ENCODE results near the gene PNLIPRP2. TPM values are rescaled to one million over a fixed set of nuclear protein-coding genes. Genes with fewer than 3 reads are reported as not detected.

The PNLIPRP2 gene
- total and polyA plus RNA-seq, 8 donors = 1.3 to 11.9 (median 4.1) TPM; not detected in 3

DNA sequence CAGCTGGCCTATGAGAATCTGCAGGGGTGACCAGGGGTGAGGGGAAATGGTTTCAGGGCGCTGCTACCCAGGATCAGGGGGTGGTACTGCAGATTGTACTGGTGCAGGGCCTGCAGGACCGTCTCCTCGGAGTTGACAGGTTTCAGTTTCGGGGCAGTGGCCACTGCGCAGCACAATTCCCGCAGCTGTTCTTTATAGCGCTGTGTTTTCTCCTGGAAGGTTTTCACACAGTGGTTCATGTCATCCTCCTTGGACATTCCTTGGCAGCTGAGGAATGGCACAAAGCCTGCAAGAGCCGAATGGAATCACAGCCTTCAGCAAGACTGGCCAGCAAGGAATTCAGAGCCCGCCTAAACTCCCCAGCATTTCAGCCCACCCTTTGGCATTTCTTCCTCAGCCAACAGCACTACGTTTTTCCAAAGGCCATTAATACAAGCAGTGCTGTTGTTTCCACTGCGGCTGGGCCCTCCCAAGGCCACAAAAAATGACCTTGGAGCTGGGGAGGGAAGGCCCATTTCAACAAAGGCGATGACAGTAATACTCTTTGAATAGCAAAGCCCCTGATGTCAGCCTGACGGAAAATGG, 44.9 kb downstream of the PNLIPRP2 start:
- Histone ChIP-seq H3K4me1 (peaks cover 0 to 12% (median 7%) of the 10 kb centered on the region in 4 donors), H3K36me3 (no peaks in the 10 kb centered on the region), H3K9me3 (no peaks in the 10 kb centered on the region), H3K27me3 (peaks cover 0 to 19% (median 11%) of the 10 kb centered on the region in 3 donors), H3K27ac (peak overlapping the region in 1 of 5 donors; percentile 41), H3K4me3 (peak overlapping the region in 2 of 4 donors; percentile 15 to 24)
- 65 to 76% (median 72%) methylated on average over 13 of the region's 13 CpGs for WGBS, 5 donors
- TF ChIP-seq POLR2A (IDR thresholded peaks at IDR 0.05) (no peak), CTCF (IDR thresholded peaks at IDR 0.05) (no peak), EP300 (IDR thresholded peaks at IDR 0.05) (no peak), POLR2AphosphoS5 (IDR thresholded peaks at IDR 0.05) (no peak)
- intact Hi-C loops (cut with DNase I; ENCODE audit: low total_unique reads) = no loop called here
- DNase-seq = peak in 1 of 2 donors; percentile 80

- DNase-seq = no peak
- no peak for TF ChIP-seq POLR2A (IDR thresholded peaks at IDR 0.05)
- no peak for TF ChIP-seq EP300 (IDR thresholded peaks at IDR 0.05)
- no peak for TF ChIP-seq POLR2AphosphoS5 (IDR thresholded peaks at IDR 0.05)
- no peak for TF ChIP-seq CTCF (IDR thresholded peaks at IDR 0.05)
- Histone ChIP-seq H3K27ac (no peak overlapping the region), H3K9me3 (no peaks in the 10 kb centered on the region), H3K27me3 (peaks cover 0 to 22% (median 15%) of the 10 kb centered on the region in 3 donors), H3K4me1 (peaks cover 0 to 12% (median 7%) of the 10 kb centered on the region in 4 donors), H3K4me3 (no peak overlapping the region), H3K36me3 (no peaks in the 10 kb centered on the region)
- WGBS, 5 donors = 84 to 95% (median 86%) methylated on average over 3 of the region's 3 CpGs
- intact Hi-C loops (cut with DNase I; ENCODE audit: low total_unique reads) = no loop called here
Measured at GRCh38 chr10:116667484-116667883, 46.7 kb downstream of the PNLIPRP2 start.

- Histone ChIP-seq H3K36me3 (no peaks in the 10 kb centered on the region), H3K27ac (no peak overlapping the region), H3K27me3 (peaks cover 0 to 22% (median 15%) of the 10 kb centered on the region in 3 donors), H3K9me3 (no peaks in the 10 kb centered on the region), H3K4me3 (no peak overlapping the region), H3K4me1 (peaks cover 0 to 12% (median 7%) of the 10 kb centered on the region in 4 donors)
- intact Hi-C loops (cut with DNase I; ENCODE audit: low total_unique reads) = no loop called here
- WGBS, 5 donors = 86 to 93% (median 91%) methylated on average over 9 of the region's 9 CpGs
- DNase-seq = no peak
- TF ChIP-seq CTCF (IDR thresholded peaks at IDR 0.05) (no peak), EP300 (IDR thresholded peaks at IDR 0.05) (no peak), POLR2A (IDR thresholded peaks at IDR 0.05) (no peak), POLR2AphosphoS5 (IDR thresholded peaks at IDR 0.05) (no peak)
Measured at GRCh38 chr10:116668018-116668417, 47.3 kb downstream of the PNLIPRP2 start.

GRCh38 chr10:116668446-116668845, 47.7 kb downstream of the PNLIPRP2 start:
- DNase-seq = no peak
- 89 to 98% (median 94%) methylated on average over 2 of the region's 2 CpGs for WGBS, 5 donors
- Histone ChIP-seq H3K27me3 (peaks cover 0 to 22% (median 15%) of the 10 kb centered on the region in 3 donors), H3K4me3 (no peak overlapping the region), H3K27ac (no peak overlapping the region), H3K36me3 (no peaks in the 10 kb centered on the region), H3K4me1 (peaks cover 0 to 12% (median 7%) of the 10 kb centered on the region in 4 donors), H3K9me3 (no peaks in the 10 kb centered on the region)
- TF ChIP-seq POLR2AphosphoS5 (IDR thresholded peaks at IDR 0.05) (no peak), POLR2A (IDR thresholded peaks at IDR 0.05) (no peak), CTCF (IDR thresholded peaks at IDR 0.05) (no peak), EP300 (IDR thresholded peaks at IDR 0.05) (no peak)
- intact Hi-C loops (cut with DNase I; ENCODE audit: low total_unique reads) = no loop called here
